Esophagus muscularis mucosa (tissue), 3 donors: Measurements from ENCODE around the gene ARHGAP15.

Experiments
- CTCF ChIP-seq, 3 experiments: fragments of 200-600 bp in 2 of 3; fragments of 450-650 bp in 1 of 3; sonication (generic) in 2 of 3; IDR thresholded peaks; one replicate each; pipeline ENCODE4 v1.5.1; 2017 to 2019; ENCODE audit warnings: antibody characterized with exemption in 3 of 3, mild to moderate bottlenecking in 2 of 3, moderate library complexity in 1 of 3
- POLR2AphosphoS5 ChIP-seq, 2 donors: sonication (generic); formaldehyde crosslinking; IDR thresholded peaks; one replicate each; pipeline ENCODE4 v1.6.1; 2017; ENCODE audit warnings: antibody characterized with exemption in 2 of 2

GRCh38 chr2:143473216-143473615, 344.0 kb downstream of the ARHGAP15 start:
- no peak for TF ChIP-seq POLR2AphosphoS5 (IDR thresholded peaks at IDR 0.05)
- TF ChIP-seq CTCF (IDR thresholded peaks at IDR 0.05): no peak
